NCI-H774 (cell line): ENCODE measurements around the gene ADAT3.
"Not testable (repeated sequence)": the region's sequence is repeated elsewhere in the genome, so short reads cannot be mapped to it uniquely, and the experiment has no call there.

Experiments
- DNase-seq: peaks from one replicate; lab custom pipeline; 2025; lab: John Stamatoyannopoulos, UW

The ADAT3 gene

GRCh38 chr19:1866693-1867348 is 38.4 kb upstream of the ADAT3 start:
- DNase-seq: no peak

- no peak for DNase-seq
Measured at GRCh38 chr19:1867349-1867724, 37.9 kb upstream of the ADAT3 start.

- DNase-seq: no peak
Measured at GRCh38 chr19:1868971-1869370, 36.2 kb upstream of the ADAT3 start.

GRCh38 chr19:1871140-1871597 is 34.0 kb upstream of the ADAT3 start:
- DNase-seq: no peak

GRCh38 chr19:1871630-1872029 is 33.6 kb upstream of the ADAT3 start:
- no peak for DNase-seq

GRCh38 chr19:1872807-1873523 is 32.2 kb upstream of the ADAT3 start:
- DNase-seq: no peak

GRCh38 chr19:1873524-1874473 is 31.4 kb upstream of the ADAT3 start:
- no peak for DNase-seq

- no peak for DNase-seq
Measured at GRCh38 chr19:1874554-1875185, 30.5 kb upstream of the ADAT3 start.

GRCh38 chr19:1875265-1875645 is 29.9 kb upstream of the ADAT3 start:
- not testable (repeated sequence) for DNase-seq

- DNase-seq: peak; percentile 86
Measured at GRCh38 chr19:1875646-1876495, 29.3 kb upstream of the ADAT3 start.

GRCh38 chr19:1876496-1877279 is 28.5 kb upstream of the ADAT3 start:
- not testable (repeated sequence) for DNase-seq

- not testable (repeated sequence) for DNase-seq
Measured at GRCh38 chr19:1877280-1877660, 27.9 kb upstream of the ADAT3 start.

GRCh38 chr19:1878583-1878982 is 26.6 kb upstream of the ADAT3 start:
- DNase-seq: not testable (repeated sequence)

GRCh38 chr19:1879982-1880381 is 25.2 kb upstream of the ADAT3 start:
- DNase-seq: not testable (repeated sequence)

- no peak for DNase-seq
Measured at GRCh38 chr19:1880611-1881392, 24.4 kb upstream of the ADAT3 start.

GRCh38 chr19:1881393-1882088 is 23.7 kb upstream of the ADAT3 start:
- not testable (repeated sequence) for DNase-seq

GRCh38 chr19:1882089-1882785 is 23.0 kb upstream of the ADAT3 start:
- DNase-seq: no peak
